ENCODE results near the gene TCFL5. TPM values are rescaled to one million over a fixed set of nuclear protein-coding genes. Genes with fewer than 3 reads are reported as not detected.

The TCFL5 gene
- polyA plus RNA-seq, 3 donors = 0.38 to 3.5 (median 0.89) TPM

DNA sequence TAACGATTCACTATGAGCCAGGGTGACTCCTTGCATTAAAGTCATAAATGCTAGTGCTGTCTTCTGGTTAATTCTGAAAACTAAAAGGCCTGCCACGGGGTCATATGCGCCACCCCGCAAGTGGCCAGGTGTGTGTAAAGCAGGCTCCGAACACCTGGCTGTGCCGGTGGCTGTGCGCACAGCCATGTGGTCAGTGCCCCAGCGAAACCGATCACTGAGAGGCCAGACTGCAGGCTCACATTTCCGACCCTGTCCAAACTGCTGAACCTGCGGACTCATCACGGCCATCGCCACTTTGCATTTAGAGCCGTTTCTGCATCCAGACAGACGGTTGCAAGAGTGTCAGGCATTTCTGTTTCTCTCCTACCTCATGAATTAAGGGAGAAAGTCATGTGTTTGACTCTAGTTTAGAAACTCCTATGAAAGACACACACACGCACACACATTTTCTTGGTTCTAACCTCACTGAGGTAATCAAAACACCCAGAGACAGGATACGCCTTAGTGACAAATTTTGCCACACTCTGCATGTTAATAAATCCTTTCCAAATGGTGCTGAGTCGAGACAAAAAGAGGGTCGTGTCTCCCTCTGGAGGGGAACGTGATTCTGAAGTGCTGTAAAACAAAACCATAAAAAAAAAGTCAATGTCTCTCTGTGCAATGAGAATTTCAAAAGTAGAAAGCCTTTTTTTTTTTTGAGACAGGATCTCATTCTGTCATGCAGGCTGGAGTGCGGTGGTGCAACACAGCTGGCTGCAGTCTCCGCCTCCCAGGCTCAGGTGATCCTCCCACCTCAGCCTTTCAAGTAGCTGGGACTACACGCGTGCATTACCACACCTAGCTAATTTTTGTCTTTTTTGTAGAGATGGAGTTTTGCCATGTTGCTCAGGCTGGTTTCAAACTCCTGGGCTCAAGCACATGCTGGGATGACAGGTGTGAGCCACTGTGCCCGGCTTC is 31.0 kb upstream of the TCFL5 start:
- Mint-ChIP-seq H3K9me3 (no peaks in the 10 kb centered on the region), H3K27me3 (ENCODE audit: low read depth in 3 of 3) (peaks cover 0 to 4% (median 0%) of the 10 kb centered on the region in 3 donors), H3K36me3 (peaks cover 91 to 96% of the 10 kb centered on the region in 2 donors), H3K4me3 (no peak overlapping the region), H3K27ac (peak overlapping the region in 1 of 7 donors; percentile 31), H3K4me1 (peaks cover 1% of the 10 kb centered on the region)
- Histone ChIP-seq H2AFZ (ENCODE audit: insufficient read depth, low read depth, low read length, poor library complexity, severe bottlenecking) (no peak overlapping the region), H3K4me1 (ENCODE audit: control insufficient read depth in 1 of 2, insufficient read depth in 2 of 2, low read length in 2 of 2) (peaks cover 0 to 4% of the 10 kb centered on the region in 2 donors), H3K27ac (ENCODE audit: low read depth in 1 of 2, low read length in 2 of 2) (no peak overlapping the region), H3K9me3 (replicated peaks in 1 of 2; ENCODE audit: control insufficient read depth in 1 of 2, insufficient read depth in 1 of 2, low read length in 2 of 2) (no peaks in the 10 kb centered on the region), H3K4me2 (replicated peaks; ENCODE audit: extremely low read depth, low read length, poor library complexity, severe bottlenecking) (no peak overlapping the region), H3K79me2 (ENCODE audit: insufficient read depth, low read length) (no peaks in the 10 kb centered on the region), H3K9ac (ENCODE audit: insufficient read depth, low read length, poor library complexity, severe bottlenecking) (no peak overlapping the region), H4K20me1 (ENCODE audit: insufficient read depth, low read length) (peaks cover 27% of the 10 kb centered on the region), H3K4me3 (replicated peaks in 1 of 3; ENCODE audit: low read depth in 2 of 3, low read length in 3 of 3) (no peak overlapping the region), H3K27me3 (ENCODE audit: control insufficient read depth in 2 of 2, insufficient read depth in 2 of 2, low read length in 2 of 2) (no peaks in the 10 kb centered on the region), H3K36me3 (replicated peaks in 1 of 2; ENCODE audit: control insufficient read depth in 1 of 2, insufficient read depth in 2 of 2, low read length in 2 of 2) (peaks cover 95 to 100% of the 10 kb centered on the region in 2 donors)
- intact Hi-C loops (cut with micrococcal nuclease) = no loop called here
- DNase-seq = no peak
- WGBS (ENCODE audit: insufficient coverage) = 98% methylated on average over 15 of the region's 25 CpGs
- TF ChIP-seq CTCF (IDR thresholded peaks at IDR 0.05) = no peak

DNA sequence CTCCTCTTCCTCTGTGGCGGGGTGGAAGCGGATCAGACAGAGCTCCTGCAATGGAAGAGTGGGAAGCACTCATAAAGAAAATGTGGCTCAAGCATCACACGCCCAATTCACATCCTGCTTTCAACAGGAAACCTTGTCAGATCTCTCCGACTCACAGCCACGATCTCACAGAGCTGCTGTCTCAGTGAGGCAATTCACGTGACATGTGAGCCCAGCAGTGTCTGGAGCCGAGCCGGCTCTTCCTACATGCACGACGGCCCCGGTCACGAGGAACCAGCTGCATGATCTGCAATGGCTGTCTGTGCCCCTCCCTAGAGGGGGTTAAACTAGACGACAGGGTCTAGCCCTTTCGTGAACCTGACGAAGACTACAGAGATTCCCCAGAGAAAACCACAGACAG is 29.5 kb upstream of the TCFL5 start:
- Histone ChIP-seq H3K27me3 (ENCODE audit: control insufficient read depth in 2 of 2, insufficient read depth in 2 of 2, low read length in 2 of 2) (no peaks in the 10 kb centered on the region), H4K20me1 (ENCODE audit: insufficient read depth, low read length) (peaks cover 35% of the 10 kb centered on the region), H2AFZ (ENCODE audit: insufficient read depth, low read depth, low read length, poor library complexity, severe bottlenecking) (no peak overlapping the region), H3K4me2 (replicated peaks; ENCODE audit: extremely low read depth, low read length, poor library complexity, severe bottlenecking) (no peak overlapping the region), H3K4me1 (ENCODE audit: control insufficient read depth in 1 of 2, insufficient read depth in 2 of 2, low read length in 2 of 2) (peaks cover 0 to 5% of the 10 kb centered on the region in 2 donors), H3K36me3 (replicated peaks in 1 of 2; ENCODE audit: control insufficient read depth in 1 of 2, insufficient read depth in 2 of 2, low read length in 2 of 2) (peaks cover 99 to 100% of the 10 kb centered on the region in 2 donors), H3K4me3 (replicated peaks in 1 of 3; ENCODE audit: low read depth in 2 of 3, low read length in 3 of 3) (no peak overlapping the region), H3K9me3 (replicated peaks in 1 of 2; ENCODE audit: control insufficient read depth in 1 of 2, insufficient read depth in 1 of 2, low read length in 2 of 2) (no peaks in the 10 kb centered on the region), H3K79me2 (ENCODE audit: insufficient read depth, low read length) (no peaks in the 10 kb centered on the region), H3K9ac (ENCODE audit: insufficient read depth, low read length, poor library complexity, severe bottlenecking) (no peak overlapping the region), H3K27ac (ENCODE audit: low read depth in 1 of 2, low read length in 2 of 2) (no peak overlapping the region)
- H3K27me3 Mint-ChIP-seq (ENCODE audit: low read depth in 3 of 3) = peaks cover 0 to 3% (median 0%) of the 10 kb centered on the region in 3 donors
- no peaks in the 10 kb centered on the region for H3K9me3 Mint-ChIP-seq
- intact Hi-C loops (cut with micrococcal nuclease) = no loop called here
- H3K4me1 Mint-ChIP-seq = peaks cover 5% of the 10 kb centered on the region
- H3K27ac Mint-ChIP-seq = peak overlapping the region in 1 of 7 donors; percentile 3
- H3K4me3 Mint-ChIP-seq = no peak overlapping the region
- DNase-seq = no peak
- peaks cover 97 to 99% of the 10 kb centered on the region in 2 donors for H3K36me3 Mint-ChIP-seq
- 87% methylated on average over 11 of the region's 15 CpGs for WGBS (ENCODE audit: insufficient coverage)
- no peak for TF ChIP-seq CTCF (IDR thresholded peaks at IDR 0.05)

Data from CD14-positive monocyte (primary cell).